Endodermal cell (in vitro differentiated cells): ENCODE data around the gene GNB3. TPM values are rescaled to one million over a fixed set of nuclear protein-coding genes. Genes with fewer than 3 reads are reported as not detected.
A peak's percentile ranks its signal among the peaks of the same experiment; 100 is the strongest.

Experiments used
- DNase-seq: peaks from one replicate; pipeline ENCODE4 v3.0.0-alpha.2; 2017
- H3K27ac ChIP-seq: 2 replicates; pipeline ENCODE4 v1.5.1; 2013; ENCODE audit warnings: mild to moderate bottlenecking, low read depth, low read length, moderate library complexity
- H3K27me3 ChIP-seq: 2 replicates; pipeline ENCODE4 v1.6.1; 2013; ENCODE audit warnings: mild to moderate bottlenecking, low read length, moderate library complexity; ENCODE audit not compliant: insufficient read depth, control insufficient read depth, poor library complexity, severe bottlenecking
- H3K36me3 ChIP-seq: 2 replicates; pipeline ENCODE4 v1.7.0; 2013; ENCODE audit warnings: mild to moderate bottlenecking, low read length, moderate library complexity; ENCODE audit not compliant: control insufficient read depth, insufficient read depth
- H3K4me1 ChIP-seq: one replicate; pipeline ENCODE4 v1.7.0; 2013; ENCODE audit warnings: low read length; ENCODE audit not compliant: control insufficient read depth, insufficient read depth
- H3K4me3 ChIP-seq: 2 replicates; pipeline ENCODE4 v1.5.1; 2013; ENCODE audit warnings: mild to moderate bottlenecking, low read length, moderate library complexity
- H3K9ac ChIP-seq: 2 replicates; pipeline ENCODE4 v1.6.1; 2013; ENCODE audit warnings: mild to moderate bottlenecking, low read length, moderate library complexity; ENCODE audit not compliant: poor library complexity, severe bottlenecking; ENCODE audit errors: extremely low read depth
- H3K9me3 ChIP-seq: 2 replicates; pipeline ENCODE4 v1.6.1; 2013; ENCODE audit warnings: mild to moderate bottlenecking, low read length, moderate library complexity; ENCODE audit not compliant: control insufficient read depth
- H3K27ac Mint-ChIP-seq: 2 replicates; pipeline ENCODE4 v1.8.0; 2020; ENCODE audit warnings: mixed read lengths
- H3K27me3 Mint-ChIP-seq: 2 replicates; pipeline ENCODE4 v1.8.0; 2021; ENCODE audit warnings: mild to moderate bottlenecking, mixed read lengths; ENCODE audit not compliant: insufficient read depth
- H3K36me3 Mint-ChIP-seq: 2 replicates; pipeline ENCODE4 v1.8.0; 2020; ENCODE audit warnings: low read depth, mixed read lengths
- H3K4me1 Mint-ChIP-seq: 2 replicates; pipeline ENCODE4 v1.8.0; 2020; ENCODE audit warnings: mixed read lengths
- H3K4me3 Mint-ChIP-seq: 2 replicates; pipeline ENCODE4 v1.8.0; 2020; ENCODE audit warnings: mild to moderate bottlenecking, moderate library complexity, mixed read lengths
- H3K9me3 Mint-ChIP-seq: 2 replicates; pipeline ENCODE4 v1.8.0; 2020; ENCODE audit warnings: mild to moderate bottlenecking, mixed read lengths
- CTCF ChIP-seq: fragments of 200-600 bp; sonication (generic); conservative IDR thresholded peaks from 2 replicates; pipeline ENCODE4 v1.5.0; 2021; ENCODE audit warnings: antibody characterized with exemption, mild to moderate bottlenecking
- WGBS, 2 experiments: methylation state at CpG; one replicate each; pipeline versions ENCODE4 v1.1.5 to v1.1.7; 2013; ENCODE audit warnings: missing lambda C conversion rate in 2 of 2, mixed read lengths in 1 of 2; ENCODE audit not compliant: insufficient coverage in 1 of 2, insufficient read length in 1 of 2; 5-methylcytosine and 5-hydroxymethylcytosine counted together
- total RNA-seq, 2 donors: library from RNA; stranded (reverse); fragmentation: NEBNext Ultra II Directional in 1 of 2; extraction: Animal tissue kit (Norgen Biotek cat#: 25700) in 1 of 2; gene quantifications; 2 replicates in 1 of 2; 3 replicates in 1 of 2; pipeline ENCODE4 v1.2.1, GENCODE V29; 2021

Gene GNB3
- total RNA-seq, 2 donors from 2014 or later: 10.0 to 17.1 TPM

- Mint-ChIP-seq H3K9me3 (no peaks in the 10 kb centered on the region), H3K27me3 (peaks cover 39% of the 10 kb centered on the region), H3K4me3 (peak overlapping the region; percentile 99), H3K4me1 (peaks cover 21% of the 10 kb centered on the region), H3K36me3 (peaks cover 27% of the 10 kb centered on the region), H3K27ac (peak overlapping the region; percentile 97)
- H3K27me3 ChIP-seq: peaks cover 6% of the 10 kb centered on the region
- no peaks in the 10 kb centered on the region for H3K9me3 ChIP-seq
- 0% methylated on average over 39 to 71 of the region's 71 CpGs for WGBS, 2 experiments
- peak overlapping the region; percentile 93 for H3K4me3 ChIP-seq
- H3K9ac ChIP-seq: peak overlapping the region; percentile 93
- no peak for TF ChIP-seq CTCF
- H3K36me3 ChIP-seq: peaks cover 27% of the 10 kb centered on the region
- H3K27ac ChIP-seq: peak overlapping the region; percentile 57
- H3K4me1 ChIP-seq: peaks cover 2% of the 10 kb centered on the region
- peak; percentile 93 for DNase-seq
Measured at GRCh38 chr12:6828781-6829535, 11.8 kb upstream of the GNB3 start.

DNA sequence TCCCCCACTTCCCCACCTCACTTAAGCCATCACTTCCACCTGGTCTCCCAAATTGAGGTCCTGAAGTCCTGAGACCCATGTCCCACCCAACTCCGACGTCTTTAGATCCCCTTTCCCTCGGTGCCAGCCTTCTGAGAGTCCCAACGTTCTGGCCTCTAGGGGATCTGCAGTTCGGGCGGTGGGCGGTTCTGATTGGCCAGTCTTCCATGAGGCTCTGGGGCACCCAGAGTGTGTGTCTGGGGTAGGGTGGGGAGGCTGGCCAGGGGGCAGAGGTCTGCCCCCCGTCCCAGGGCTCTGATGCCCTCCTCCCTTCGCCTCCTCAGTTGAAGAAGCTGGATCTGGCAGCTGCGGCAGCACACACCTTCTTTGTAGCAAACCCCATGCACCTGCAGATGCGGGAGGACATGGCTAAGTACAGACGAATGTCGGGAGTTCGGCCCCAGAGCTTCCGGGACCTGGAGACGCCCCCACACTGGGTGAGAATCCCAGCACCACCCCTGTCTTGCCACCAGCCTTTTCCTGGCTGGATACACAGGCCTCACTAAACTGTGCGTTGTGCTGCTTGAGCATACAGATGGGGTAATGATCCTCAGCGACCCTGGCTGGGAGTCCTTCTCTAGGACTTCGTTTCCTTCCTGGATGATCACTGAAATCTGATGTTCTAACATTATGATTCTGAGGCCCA is 11.0 kb upstream of the GNB3 start:
- Histone ChIP-seq H3K27ac (peak overlapping the region; percentile 57), H3K36me3 (peaks cover 31% of the 10 kb centered on the region), H3K9ac (peak overlapping the region; percentile 93), H3K27me3 (peaks cover 4% of the 10 kb centered on the region), H3K4me3 (peak overlapping the region; percentile 93), H3K9me3 (no peaks in the 10 kb centered on the region), H3K4me1 (peaks cover 2% of the 10 kb centered on the region)
- H3K9me3 Mint-ChIP-seq: no peaks in the 10 kb centered on the region
- peaks cover 31% of the 10 kb centered on the region for H3K27me3 Mint-ChIP-seq
- 41 to 64% methylated on average over 11 to 19 of the region's 19 CpGs for WGBS, 2 experiments
- TF ChIP-seq CTCF: peak; percentile 72
- peak overlapping the region; percentile 99 for H3K4me3 Mint-ChIP-seq
- peak overlapping the region; percentile 97 for H3K27ac Mint-ChIP-seq
- H3K36me3 Mint-ChIP-seq: peaks cover 32% of the 10 kb centered on the region
- peaks cover 20% of the 10 kb centered on the region for H3K4me1 Mint-ChIP-seq
- DNase-seq: no peak

DNA sequence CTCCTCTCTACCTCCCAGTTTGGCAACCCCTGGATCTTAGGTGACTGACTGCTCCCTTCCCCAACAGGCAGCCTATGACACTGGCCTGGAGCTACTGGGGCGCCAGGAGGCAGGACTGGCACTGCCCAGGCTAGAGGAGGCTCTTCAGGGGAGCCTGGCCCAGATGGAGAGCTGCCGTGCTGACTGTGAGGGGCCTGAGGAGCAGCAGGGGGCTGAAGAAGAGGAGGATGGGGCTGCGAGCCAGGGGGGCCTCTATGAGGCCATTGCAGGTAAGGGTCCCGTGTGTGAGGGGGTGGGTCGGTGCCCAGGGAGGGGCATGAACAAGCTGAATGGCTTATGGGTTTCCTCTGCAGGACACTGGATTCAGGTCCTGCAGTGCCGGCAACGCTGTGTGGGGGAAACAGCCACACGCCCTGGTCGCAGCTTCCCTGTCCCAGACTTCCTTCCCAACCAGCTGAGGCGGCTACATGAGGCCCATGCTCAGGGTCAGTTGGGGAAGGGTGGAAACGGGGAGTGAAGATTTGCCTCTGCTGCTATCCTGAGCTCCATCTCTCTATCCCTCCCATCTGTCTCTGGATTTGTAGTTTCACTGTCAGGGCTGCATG is 10.3 kb upstream of the GNB3 start:
- H3K36me3 ChIP-seq: peaks cover 31% of the 10 kb centered on the region
- Mint-ChIP-seq H3K27me3 (peaks cover 24% of the 10 kb centered on the region), H3K9me3 (no peaks in the 10 kb centered on the region), H3K4me3 (peak overlapping the region; percentile 99), H3K36me3 (peaks cover 36% of the 10 kb centered on the region), H3K27ac (no peak overlapping the region), H3K4me1 (peaks cover 13% of the 10 kb centered on the region)
- DNase-seq: no peak
- H3K4me3 ChIP-seq: no peak overlapping the region
- H3K27ac ChIP-seq: no peak overlapping the region
- H3K9ac ChIP-seq: no peak overlapping the region
- H3K27me3 ChIP-seq: no peaks in the 10 kb centered on the region
- TF ChIP-seq CTCF: no peak
- H3K9me3 ChIP-seq: no peaks in the 10 kb centered on the region
- WGBS, 2 experiments: 89 to 91% methylated on average over 9 to 11 of the region's 11 CpGs
- H3K4me1 ChIP-seq: peaks cover 2% of the 10 kb centered on the region
